Right atrium auricular region (tissue), 2 donors: ENCODE measurements around the gene UBAC1. TPM values are rescaled to one million over a fixed set of nuclear protein-coding genes. Genes with fewer than 3 reads are reported as not detected.

Experiments used
- DNase-seq: peaks from one replicate; pipeline ENCODE4 v3.0.0-alpha.2; 2019; ENCODE audit warnings: low spot score
- H3K27ac ChIP-seq, 2 donors: fragments of 200-600 bp; sonication (generic); 1 replicate in 1 of 2; 2 replicates in 1 of 2; pipeline ENCODE4 v1.5.1; 2016 to 2019
- H3K27me3 ChIP-seq, 2 donors: fragments of 200-600 bp; sonication (generic); one replicate each; pipeline versions ENCODE4 v1.5.1 to v1.6.0; 2017 to 2019
- H3K36me3 ChIP-seq: fragments of 200-600 bp; sonication (generic); one replicate; pipeline ENCODE4 v1.5.1; 2016
- H3K4me1 ChIP-seq, 2 donors: fragments of 200-600 bp; sonication (generic); one replicate each; pipeline versions ENCODE4 v1.5.1 to v1.6.0; 2017 to 2019
- H3K4me3 ChIP-seq, 2 donors: fragments of 200-600 bp; sonication (generic); 1 replicate in 1 of 2; 2 replicates in 1 of 2; pipeline ENCODE4 v1.5.1; 2017 to 2019; ENCODE audit warnings: mild to moderate bottlenecking in 1 of 2, moderate library complexity in 1 of 2
- H3K9me3 ChIP-seq, 2 donors: fragments of 200-600 bp; sonication (generic); one replicate each; pipeline ENCODE4 v1.5.1; 2019
- CTCF ChIP-seq, 2 donors: fragments of 200-600 bp; sonication (generic); IDR thresholded peaks; one replicate each; pipeline ENCODE4 v1.5.1; 2019; ENCODE audit warnings: antibody characterized with exemption in 2 of 2
- total RNA-seq, 2 donors: library from RNA; depleted of rRNA; stranded (reverse); fragments of >200 nt; gene quantifications; one replicate each; pipeline ENCODE4 v1.1.0, GENCODE V29; 2016

Gene UBAC1
- total RNA-seq, 2 donors from 2014 or later, result 58.6 to 76.9 TPM

GRCh38 chr9:135910757-135911156 is 50.4 kb downstream of the UBAC1 start:
- Histone ChIP-seq H3K27me3 (no peaks in the 10 kb centered on the region), H3K27ac (no peak overlapping the region), H3K36me3 (peaks cover 26% of the 10 kb centered on the region), H3K9me3 (peaks cover 0 to 28% of the 10 kb centered on the region in 2 donors), H3K4me3 (no peak overlapping the region), H3K4me1 (peaks cover 0 to 22% of the 10 kb centered on the region in 2 donors)
- no peak for DNase-seq
- no peak for TF ChIP-seq CTCF (IDR thresholded peaks at IDR 0.05)

- DNase-seq, result no peak
- H3K9me3 ChIP-seq, result peaks cover 0 to 23% of the 10 kb centered on the region in 2 donors
- H3K36me3 ChIP-seq, result peaks cover 21% of the 10 kb centered on the region
- H3K4me1 ChIP-seq, result peaks cover 0 to 27% of the 10 kb centered on the region in 2 donors
- H3K4me3 ChIP-seq, result no peak overlapping the region
- no peak for TF ChIP-seq CTCF (IDR thresholded peaks at IDR 0.05)
- H3K27me3 ChIP-seq, result no peaks in the 10 kb centered on the region
- H3K27ac ChIP-seq, result no peak overlapping the region
Measured at GRCh38 chr9:135910216-135910615, 51.0 kb downstream of the UBAC1 start.

GRCh38 chr9:135909371-135909770 is 51.8 kb downstream of the UBAC1 start:
- TF ChIP-seq CTCF (IDR thresholded peaks at IDR 0.05), result no peak
- Histone ChIP-seq H3K27me3 (no peaks in the 10 kb centered on the region), H3K36me3 (peaks cover 14% of the 10 kb centered on the region), H3K9me3 (peaks cover 0 to 15% of the 10 kb centered on the region in 2 donors), H3K4me3 (no peak overlapping the region), H3K27ac (no peak overlapping the region), H3K4me1 (peaks cover 0 to 29% of the 10 kb centered on the region in 2 donors)
- DNase-seq, result no peak

- Histone ChIP-seq H3K27ac (no peak overlapping the region), H3K9me3 (peaks cover 0 to 9% of the 10 kb centered on the region in 2 donors), H3K4me3 (peak overlapping the region in 1 of 2 donors; percentile 93), H3K27me3 (no peaks in the 10 kb centered on the region), H3K4me1 (peaks cover 0 to 29% of the 10 kb centered on the region in 2 donors), H3K36me3 (peaks cover 10% of the 10 kb centered on the region)
- TF ChIP-seq CTCF (IDR thresholded peaks at IDR 0.05), result no peak
- no peak for DNase-seq
Measured at GRCh38 chr9:135908754-135909204, 52.4 kb downstream of the UBAC1 start.

- Histone ChIP-seq H3K27ac (peak overlapping the region; percentile 81 to 85), H3K4me3 (peak overlapping the region; percentile 87 to 93), H3K36me3 (peaks cover 5% of the 10 kb centered on the region), H3K9me3 (peaks cover 0 to 3% of the 10 kb centered on the region in 2 donors), H3K27me3 (no peaks in the 10 kb centered on the region), H3K4me1 (peaks cover 0 to 34% of the 10 kb centered on the region in 2 donors)
- no peak for DNase-seq
- no peak for TF ChIP-seq CTCF (IDR thresholded peaks at IDR 0.05)
Measured at GRCh38 chr9:135908093-135908753, 53.0 kb downstream of the UBAC1 start.
